Hepatocyte (in vitro differentiated cells): Measurements from ENCODE around the gene EYA4. TPM values are rescaled to one million over a fixed set of nuclear protein-coding genes. Genes with fewer than 3 reads are reported as not detected.

Experiments
- DNase-seq: peaks from one replicate; pipeline ENCODE4 v3.0.0-alpha.2; 2016; ENCODE audit warnings: low spot score
- H2AFZ ChIP-seq: fragments of 200-600 bp; sonication (generic); 2 replicates; pipeline ENCODE4 v1.6.0; 2016; ENCODE audit warnings: antibody characterized with exemption, mild to moderate bottlenecking
- H3K27ac ChIP-seq: fragments of 200-600 bp; sonication (generic); 2 replicates; pipeline ENCODE4 v1.5.1; 2016; ENCODE audit warnings: mild to moderate bottlenecking
- H3K27me3 ChIP-seq: fragments of 200-600 bp; sonication (generic); 2 replicates; pipeline ENCODE4 v1.6.1; 2016
- H3K36me3 ChIP-seq: fragments of 200-600 bp; sonication (generic); replicated peaks from 2 replicates; pipeline ENCODE4 v1.5.1; 2016; ENCODE audit warnings: low read depth; ENCODE audit not compliant: insufficient read depth
- H3K4me1 ChIP-seq: fragments of 200-600 bp; sonication (generic); 2 replicates; pipeline ENCODE4 v1.5.1; 2016; ENCODE audit warnings: mild to moderate bottlenecking, moderate library complexity; ENCODE audit not compliant: insufficient read depth
- H3K4me2 ChIP-seq: fragments of 200-600 bp; sonication (generic); 2 replicates; pipeline ENCODE4 v1.6.0; 2016
- H3K4me3 ChIP-seq: fragments of 200-600 bp; sonication (generic); 2 replicates; pipeline ENCODE4 v1.5.1; 2016; ENCODE audit warnings: mild to moderate bottlenecking
- H3K79me2 ChIP-seq: fragments of 200-600 bp; sonication (generic); 2 replicates; pipeline ENCODE4 v1.6.0; 2017; ENCODE audit warnings: mild to moderate bottlenecking
- H3K9me2 ChIP-seq: fragments of 200-600 bp; sonication (generic); replicated peaks from 2 replicates; pipeline ENCODE4 v1.6.0; 2017; ENCODE audit warnings: mild to moderate bottlenecking; ENCODE audit not compliant: insufficient read depth
- H3K9me3 ChIP-seq: fragments of 200-600 bp; sonication (generic); 2 replicates; pipeline ENCODE4 v1.5.1; 2016; ENCODE audit warnings: low read depth, mild to moderate bottlenecking
- H4K20me1 ChIP-seq: fragments of 200-600 bp; sonication (generic); 2 replicates; pipeline ENCODE4 v1.6.0; 2016; ENCODE audit warnings: mild to moderate bottlenecking; ENCODE audit not compliant: insufficient read depth, poor library complexity, severe bottlenecking
- EZH2 ChIP-seq: fragments of 200-600 bp; sonication (generic); IDR thresholded peaks from 2 replicates; pipeline ENCODE4 v1.6.1; 2016; ENCODE audit warnings: antibody characterized with exemption, mild to moderate bottlenecking, borderline replicate concordance
- EZH2phosphoT487 ChIP-seq: fragments of 200-600 bp; sonication (generic); IDR thresholded peaks from one replicate; pipeline ENCODE4 v1.6.1; 2018; ENCODE audit warnings: antibody characterized with exemption, mild to moderate bottlenecking, low read depth, moderate library complexity; ENCODE audit not compliant: unreplicated experiment, severe bottlenecking
- WGBS: methylation state at CpG from one replicate; pipeline ENCODE4 v1.1.6; 2016; ENCODE audit warnings: low lambda C conversion rate; ENCODE audit errors: missing lambda C conversion rate; 5-methylcytosine and 5-hydroxymethylcytosine counted together
- polyA plus RNA-seq: library from polyadenylated mRNA; unstranded; fragments of >200 nt; fragmentation: Nextera tagmentation; extraction: Ambion mirVana; gene quantifications from 2 replicates; pipeline ENCODE4 v1.2.1, GENCODE V29; 2016
- total RNA-seq: library from RNA; depleted of rRNA; stranded (reverse); fragments of >200 nt; gene quantifications from 2 replicates; pipeline ENCODE4 v1.2.3, GENCODE V29; 2014
- TF ChIP-seq, protein P1 (sequence below): fragments of 200-600 bp; sonication (generic); IDR thresholded peaks from 2 replicates; pipeline ENCODE4 v1.5.1; 2016; ENCODE audit warnings: antibody characterized with exemption, mild to moderate bottlenecking; ENCODE audit not compliant: poor library complexity

EYA4 gene
- total and polyA plus RNA-seq, 2 experiments from 2014 or later = 0.33 to 1.8 TPM

DNA sequence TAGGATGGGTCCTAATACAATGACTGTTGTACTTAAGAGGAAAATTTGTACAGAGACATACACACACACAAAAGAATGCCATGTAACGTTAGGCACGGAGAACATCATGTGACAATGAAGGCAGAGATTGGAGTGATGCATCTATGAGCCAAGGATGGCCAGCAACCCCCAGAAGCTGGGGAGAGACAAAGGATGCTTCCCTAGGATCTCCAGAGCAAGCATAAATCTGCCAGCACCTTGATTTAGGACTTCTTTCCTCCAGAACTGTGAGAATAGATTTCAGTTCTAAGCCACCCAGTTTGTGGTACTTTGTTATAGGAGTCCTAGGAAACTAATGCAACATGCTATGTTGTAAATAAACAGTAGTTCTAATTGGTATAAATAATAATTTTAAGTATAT, 25.0 kb downstream of the EYA4 start:
- 77% methylated on average over 2 of the region's 2 CpGs for WGBS
- Histone ChIP-seq H3K36me3 (no peaks in the 10 kb centered on the region), H3K79me2 (no peaks in the 10 kb centered on the region), H2AFZ (no peak overlapping the region), H3K4me2 (no peak overlapping the region), H3K9me3 (no peaks in the 10 kb centered on the region), H3K4me1 (no peaks in the 10 kb centered on the region), H3K27me3 (peaks cover 8% of the 10 kb centered on the region), H3K9me2 (no peaks in the 10 kb centered on the region), H3K27ac (no peak overlapping the region), H3K4me3 (no peak overlapping the region), H4K20me1 (no peaks in the 10 kb centered on the region)
- DNase-seq = no peak
- TF ChIP-seq EZH2phosphoT487 (no peak), EZH2 (no peak)
- TF ChIP-seq, protein P1, sequence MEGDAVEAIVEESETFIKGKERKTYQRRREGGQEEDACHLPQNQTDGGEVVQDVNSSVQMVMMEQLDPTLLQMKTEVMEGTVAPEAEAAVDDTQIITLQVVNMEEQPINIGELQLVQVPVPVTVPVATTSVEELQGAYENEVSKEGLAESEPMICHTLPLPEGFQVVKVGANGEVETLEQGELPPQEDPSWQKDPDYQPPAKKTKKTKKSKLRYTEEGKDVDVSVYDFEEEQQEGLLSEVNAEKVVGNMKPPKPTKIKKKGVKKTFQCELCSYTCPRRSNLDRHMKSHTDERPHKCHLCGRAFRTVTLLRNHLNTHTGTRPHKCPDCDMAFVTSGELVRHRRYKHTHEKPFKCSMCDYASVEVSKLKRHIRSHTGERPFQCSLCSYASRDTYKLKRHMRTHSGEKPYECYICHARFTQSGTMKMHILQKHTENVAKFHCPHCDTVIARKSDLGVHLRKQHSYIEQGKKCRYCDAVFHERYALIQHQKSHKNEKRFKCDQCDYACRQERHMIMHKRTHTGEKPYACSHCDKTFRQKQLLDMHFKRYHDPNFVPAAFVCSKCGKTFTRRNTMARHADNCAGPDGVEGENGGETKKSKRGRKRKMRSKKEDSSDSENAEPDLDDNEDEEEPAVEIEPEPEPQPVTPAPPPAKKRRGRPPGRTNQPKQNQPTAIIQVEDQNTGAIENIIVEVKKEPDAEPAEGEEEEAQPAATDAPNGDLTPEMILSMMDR = no peak

DNA sequence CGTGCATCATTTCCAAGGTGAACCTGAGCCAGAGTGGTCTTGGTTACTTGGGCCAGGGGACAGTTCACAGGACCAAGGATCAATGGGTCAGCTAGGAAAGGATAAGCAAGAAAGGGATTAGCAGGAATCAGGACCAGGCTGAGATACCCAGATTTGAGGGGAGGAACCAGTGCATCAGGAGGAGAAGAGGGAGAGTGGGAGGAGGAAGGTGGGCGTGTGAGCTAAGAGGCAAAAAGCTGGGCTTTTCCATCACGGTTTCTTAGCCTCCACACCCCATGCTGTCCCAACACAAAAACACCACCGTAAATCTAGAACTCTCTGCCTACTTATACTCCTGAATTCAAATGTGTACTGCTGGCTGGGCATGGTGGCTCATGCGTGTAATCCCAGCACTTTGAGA, 27.5 kb downstream of the EYA4 start:
- no peaks in the 10 kb centered on the region for H3K4me1 ChIP-seq
- TF ChIP-seq EZH2phosphoT487 = no peak
- TF ChIP-seq, protein P1 = no peak
- no peak for TF ChIP-seq EZH2
- no peaks in the 10 kb centered on the region for H3K9me3 ChIP-seq
- no peak overlapping the region for H3K27ac ChIP-seq
- peaks cover 2% of the 10 kb centered on the region for H3K27me3 ChIP-seq
- H3K36me3 ChIP-seq = no peaks in the 10 kb centered on the region
- no peak overlapping the region for H3K4me2 ChIP-seq
- H4K20me1 ChIP-seq = no peaks in the 10 kb centered on the region
- H3K4me3 ChIP-seq = no peak overlapping the region
- no peaks in the 10 kb centered on the region for H3K9me2 ChIP-seq
- WGBS = 84% methylated on average over 5 of the region's 5 CpGs
- no peak for DNase-seq
- H3K79me2 ChIP-seq = no peaks in the 10 kb centered on the region
- no peak overlapping the region for H2AFZ ChIP-seq

DNA sequence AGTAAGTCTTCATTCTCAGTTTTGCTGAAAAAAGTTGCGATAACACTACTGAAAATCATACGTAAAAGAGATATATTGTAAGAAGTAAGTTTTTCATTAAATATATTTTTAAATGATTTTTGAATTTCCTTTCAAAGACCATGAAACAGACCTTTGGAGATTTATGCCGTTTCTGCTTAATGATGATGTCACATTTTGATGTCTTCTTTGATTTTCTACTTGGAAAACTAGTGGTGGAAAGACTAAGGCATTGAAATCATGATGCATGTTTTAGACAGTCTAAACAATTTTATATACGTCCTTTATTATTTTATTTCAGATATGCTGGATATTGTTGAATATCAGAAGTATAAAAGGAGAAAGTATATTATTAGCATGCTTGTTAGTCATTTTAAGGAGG, 33.7 kb downstream of the EYA4 start:
- H3K4me3 ChIP-seq = no peak overlapping the region
- no peak overlapping the region for H3K4me2 ChIP-seq
- TF ChIP-seq EZH2phosphoT487 = no peak
- TF ChIP-seq, protein P1 = no peak
- no peak for TF ChIP-seq EZH2
- no peak for DNase-seq
- H3K27ac ChIP-seq = no peak overlapping the region
- no peaks in the 10 kb centered on the region for H3K9me2 ChIP-seq
- no peaks in the 10 kb centered on the region for H4K20me1 ChIP-seq
- H3K79me2 ChIP-seq = no peaks in the 10 kb centered on the region
- H2AFZ ChIP-seq = no peak overlapping the region
- no peaks in the 10 kb centered on the region for H3K36me3 ChIP-seq
- 95% methylated on average over 4 of the region's 4 CpGs for WGBS
- no peaks in the 10 kb centered on the region for H3K9me3 ChIP-seq
- no peaks in the 10 kb centered on the region for H3K4me1 ChIP-seq
- no peaks in the 10 kb centered on the region for H3K27me3 ChIP-seq

DNA sequence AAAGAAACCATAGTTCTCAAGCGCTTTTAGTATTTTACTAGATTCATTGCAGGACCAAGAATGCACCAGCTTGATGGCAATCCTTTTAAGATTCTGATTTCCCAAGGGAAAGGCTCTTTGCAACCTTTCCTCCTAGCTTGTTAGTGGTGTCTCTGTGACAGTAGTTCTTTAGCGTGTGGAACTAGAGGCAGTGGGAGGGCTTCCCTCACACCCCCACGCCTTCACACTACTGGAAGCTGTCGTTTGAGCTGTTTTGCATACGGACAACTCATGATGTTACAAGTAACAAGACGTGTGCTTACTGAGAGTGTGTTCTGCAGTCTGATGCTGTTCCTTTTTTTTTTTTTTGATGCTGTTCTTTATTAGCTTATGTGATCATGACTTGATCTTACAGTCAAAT, 34.1 kb downstream of the EYA4 start:
- Histone ChIP-seq H3K36me3 (no peaks in the 10 kb centered on the region), H3K4me3 (no peak overlapping the region), H3K9me2 (no peaks in the 10 kb centered on the region), H3K79me2 (no peaks in the 10 kb centered on the region), H3K27me3 (no peaks in the 10 kb centered on the region), H3K4me1 (no peaks in the 10 kb centered on the region), H3K27ac (no peak overlapping the region), H3K4me2 (no peak overlapping the region), H3K9me3 (no peaks in the 10 kb centered on the region), H2AFZ (no peak overlapping the region), H4K20me1 (no peaks in the 10 kb centered on the region)
- 64% methylated on average over 6 of the region's 6 CpGs for WGBS
- TF ChIP-seq, protein P1 = no peak
- TF ChIP-seq EZH2phosphoT487 (no peak), EZH2 (no peak)
- DNase-seq = no peak
